Liver (tissue), 9 donors: Measurements from ENCODE around the gene LINGO4. TPM values are rescaled to one million over a fixed set of nuclear protein-coding genes. Genes with fewer than 3 reads are reported as not detected.

Source experiments
- DNase-seq: peaks from one replicate; pipeline ENCODE4 v3.0.0-alpha.2; 2017; ENCODE audit warnings: low spot score
- H3K27ac ChIP-seq, 2 donors: one replicate each; pipeline ENCODE4 v1.7.0; 2013; ENCODE audit warnings: inconsistent platforms in 2 of 2, low read length in 2 of 2, control low read depth in 1 of 2, low read depth in 1 of 2, mild to moderate bottlenecking in 1 of 2
- H3K27me3 ChIP-seq, 4 donors: one replicate each; pipeline versions ENCODE4 v1.6.1 to v1.7.0; 2013; ENCODE audit warnings: low read length in 3 of 4, inconsistent platforms in 1 of 4, mild to moderate bottlenecking in 1 of 4, moderate library complexity in 1 of 4; ENCODE audit not compliant: control insufficient read depth in 4 of 4, insufficient read depth in 4 of 4
- H3K36me3 ChIP-seq, 4 donors: one replicate each; pipeline versions ENCODE4 v1.6.1 to v1.7.0; 2013; ENCODE audit warnings: low read length in 3 of 4, mild to moderate bottlenecking in 3 of 4, low read depth in 1 of 4, moderate library complexity in 1 of 4; ENCODE audit not compliant: control insufficient read depth in 4 of 4, insufficient read depth in 3 of 4
- H3K4me1 ChIP-seq, 4 donors: one replicate each; pipeline versions ENCODE4 v1.6.1 to v1.7.0; 2013; ENCODE audit warnings: low read length in 3 of 4, mild to moderate bottlenecking in 3 of 4, moderate library complexity in 1 of 4; ENCODE audit not compliant: control insufficient read depth in 4 of 4, insufficient read depth in 4 of 4
- H3K4me3 ChIP-seq, 3 donors: one replicate each; pipeline versions ENCODE4 v1.6.1 to v1.7.0; 2013; ENCODE audit warnings: low read length in 3 of 3, control low read depth in 1 of 3, low read depth in 1 of 3, mild to moderate bottlenecking in 1 of 3
- H3K9ac ChIP-seq, 2 donors: one replicate each; pipeline ENCODE4 v1.7.0; 2013; ENCODE audit warnings: low read length in 2 of 2, mild to moderate bottlenecking in 2 of 2, moderate library complexity in 2 of 2, control low read depth in 1 of 2, low read depth in 1 of 2
- H3K9me3 ChIP-seq, 4 donors: one replicate each; pipeline versions ENCODE4 v1.6.1 to v1.7.0; 2013; ENCODE audit warnings: low read length in 3 of 4; ENCODE audit not compliant: control insufficient read depth in 4 of 4
- EGR1 ChIP-seq, 2 donors: IDR thresholded peaks; 2 replicates each; pipeline ENCODE4 v1.6.1; 2016 to 2018; ENCODE audit warnings: antibody characterized with exemption in 2 of 2, low read depth in 2 of 2
- FOXA1 ChIP-seq: IDR thresholded peaks from 2 replicates; pipeline ENCODE4 v1.6.1; 2016; ENCODE audit warnings: antibody characterized with exemption
- GABPA ChIP-seq, 2 donors: IDR thresholded peaks in 1 of 2; conservative IDR thresholded peaks in 1 of 2; 2 replicates each; pipeline ENCODE4 v1.6.1; 2016; ENCODE audit warnings: antibody characterized with exemption in 2 of 2, mild to moderate bottlenecking in 1 of 2, moderate library complexity in 1 of 2
- HNF4A ChIP-seq, 2 donors: conservative IDR thresholded peaks; 2 replicates each; pipeline ENCODE4 v1.6.1; 2016; ENCODE audit warnings: antibody characterized with exemption in 2 of 2, mild to moderate bottlenecking in 2 of 2
- JUND ChIP-seq, 2 donors: IDR thresholded peaks; 2 replicates each; pipeline ENCODE4 v1.6.1; 2016; ENCODE audit warnings: antibody characterized with exemption in 2 of 2
- NR2F2 ChIP-seq: IDR thresholded peaks from 2 replicates; pipeline ENCODE4 v1.6.1; 2016; ENCODE audit warnings: antibody characterized with exemption
- REST ChIP-seq: IDR thresholded peaks from 2 replicates; pipeline ENCODE4 v1.6.1; 2016; ENCODE audit warnings: antibody characterized with exemption, mild to moderate bottlenecking
- RXRA ChIP-seq, 2 donors: IDR thresholded peaks; 2 replicates each; pipeline ENCODE4 v1.6.1; 2017 to 2018; ENCODE audit warnings: antibody characterized with exemption in 2 of 2, mild to moderate bottlenecking in 1 of 2
- SP1 ChIP-seq: IDR thresholded peaks from 2 replicates; pipeline ENCODE4 v1.6.1; 2018; ENCODE audit warnings: antibody characterized with exemption, mild to moderate bottlenecking
- TAF1 ChIP-seq: conservative IDR thresholded peaks from 2 replicates; pipeline ENCODE4 v1.6.1; 2016; ENCODE audit warnings: antibody characterized with exemption, mild to moderate bottlenecking
- YY1 ChIP-seq: IDR thresholded peaks from 2 replicates; pipeline ENCODE4 v1.6.1; 2016; ENCODE audit warnings: antibody characterized with exemption, mild to moderate bottlenecking
- WGBS: extraction: QIAGEN DNeasy Blood & Tissue Kit; methylation state at CpG from one replicate; pipeline ENCODE4 v1.1.7; 2013; 5-methylcytosine and 5-hydroxymethylcytosine counted together
- polyA plus RNA-seq, 2 donors: library from polyadenylated mRNA; stranded (reverse) in 1 of 2; unstranded in 1 of 2; fragments of 200-250 nt in 1 of 2; fragments of >200 nt in 1 of 2; fragmentation: Nextera tagmentation in 1 of 2; extraction: Ambion mirVana in 1 of 2; gene quantifications; one replicate each; pipeline versions ENCODE4 v1.2.1 to v1.2.3, GENCODE V29; 2013 to 2015
- total RNA-seq, 2 donors: library from RNA; depleted of rRNA; stranded (reverse); fragments of >200 nt; gene quantifications; one replicate each; pipeline ENCODE4 v1.2.3, GENCODE V29; 2014
- TF ChIP-seq, protein P1 (sequence below): IDR thresholded peaks from 2 replicates; pipeline ENCODE4 v1.6.1; 2016; ENCODE audit warnings: antibody characterized with exemption
- TF ChIP-seq, protein P2 (sequence below): fragments of 150-350 bp; IDR thresholded peaks from 2 replicates; pipeline ENCODE4 v1.5.1; 2017; ENCODE audit warnings: improper control_type of control experiment, low read depth, low read length; ENCODE audit not compliant: missing input control
- TF ChIP-seq, protein P3 (sequence below): IDR thresholded peaks from 2 replicates; pipeline ENCODE4 v1.6.1; 2016; ENCODE audit warnings: antibody characterized with exemption
- donor health status: healthy.
- donor health status: healthy.
- donor health status: healthy.
- donor health status: healthy.
- donor health status: healthy.

LINGO4 gene
- total and polyA plus RNA-seq, 4 donors: 0.05 to 0.50 (median 0.09) TPM; not detected in 1

DNA sequence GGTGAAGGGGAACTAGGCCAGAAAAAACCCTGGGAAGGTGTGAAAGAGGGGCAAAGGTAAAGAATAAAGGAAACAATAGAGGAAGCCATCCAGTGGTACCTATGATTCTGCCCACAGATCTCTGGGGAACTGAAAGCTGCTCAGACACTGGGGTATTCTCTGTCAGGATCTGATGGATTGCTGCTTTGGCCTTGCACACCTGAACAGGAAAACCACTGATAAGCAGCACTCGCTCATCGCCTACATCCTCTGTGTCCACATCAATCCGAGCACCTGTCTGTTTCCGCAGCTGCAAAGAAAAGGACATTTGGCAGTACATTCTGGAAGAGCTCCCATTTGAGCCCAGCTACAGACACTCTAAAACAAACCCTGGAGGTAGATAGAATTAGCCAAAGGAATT, 25.4 kb downstream of the LINGO4 start:
- H3K36me3 ChIP-seq: peaks cover 0 to 14% (median 4%) of the 10 kb centered on the region in 4 donors
- TF ChIP-seq, protein P1, sequence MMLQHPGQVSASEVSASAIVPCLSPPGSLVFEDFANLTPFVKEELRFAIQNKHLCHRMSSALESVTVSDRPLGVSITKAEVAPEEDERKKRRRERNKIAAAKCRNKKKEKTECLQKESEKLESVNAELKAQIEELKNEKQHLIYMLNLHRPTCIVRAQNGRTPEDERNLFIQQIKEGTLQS: no peak
- TF ChIP-seq JUND (IDR thresholded peaks at IDR 0.05) (no peak), SP1 (no peak), FOXA1 (no peak), YY1 (no peak), EGR1 (IDR thresholded peaks at IDR 0.05; ENCODE audit: low read depth in 2 of 2) (no peak), GABPA (IDR thresholded peaks at IDR 0.05 in 1 of 2, conservative IDR thresholded peaks at IDR 0.05 in 1 of 2) (no peak), REST (no peak), RXRA (IDR thresholded peaks at IDR 0.05) (no peak)

GRCh38 chr1:151777317-151777716, 27.9 kb downstream of the LINGO4 start:
- no peak overlapping the region for H3K4me3 ChIP-seq
- peaks cover 0 to 16% (median 8%) of the 10 kb centered on the region in 4 donors for H3K36me3 ChIP-seq
- peaks cover 0 to 4% (median 1%) of the 10 kb centered on the region in 4 donors for H3K4me1 ChIP-seq
- no peak overlapping the region for H3K27ac ChIP-seq
- 97% methylated on average over 4 of the region's 4 CpGs for WGBS
- no peaks in the 10 kb centered on the region for H3K27me3 ChIP-seq
- no peak for TF ChIP-seq SP1
- H3K9ac ChIP-seq: no peak overlapping the region
- no peaks in the 10 kb centered on the region for H3K9me3 ChIP-seq
- no peak for DNase-seq

More for the DNA sequence above, 25.4 kb downstream of the LINGO4 start:
- H3K4me3 ChIP-seq: no peak overlapping the region
- no peak overlapping the region for H3K9ac ChIP-seq
- no peak overlapping the region for H3K27ac ChIP-seq
- H3K9me3 ChIP-seq: no peaks in the 10 kb centered on the region
- H3K4me1 ChIP-seq: peaks cover 0 to 4% (median 1%) of the 10 kb centered on the region in 4 donors
- no peaks in the 10 kb centered on the region for H3K27me3 ChIP-seq
- WGBS: 85% methylated on average over 4 of the region's 4 CpGs
- no peak for DNase-seq

DNA sequence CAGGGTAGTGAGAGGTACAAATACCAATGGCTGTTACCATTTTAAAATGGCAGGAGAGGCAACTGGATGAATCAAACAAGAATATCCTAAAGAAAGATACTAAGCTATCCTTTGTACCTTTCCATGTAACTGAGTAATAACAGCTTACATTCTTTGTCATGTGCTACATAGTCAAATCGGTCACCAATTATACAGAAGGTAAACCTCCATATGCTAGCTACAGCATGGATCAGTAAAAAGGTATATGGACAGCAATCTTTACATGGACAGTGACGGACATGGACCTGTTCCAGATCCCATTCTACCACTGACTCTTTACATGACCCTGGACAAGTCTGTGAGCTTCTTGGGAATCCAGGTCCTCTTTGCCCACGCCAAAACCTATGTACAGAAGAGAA, 28.6 kb downstream of the LINGO4 start:
- Histone ChIP-seq H3K36me3 (peaks cover 0 to 15% (median 7%) of the 10 kb centered on the region in 4 donors), H3K27ac (no peak overlapping the region), H3K9me3 (no peaks in the 10 kb centered on the region), H3K4me1 (peaks cover 0 to 4% (median 1%) of the 10 kb centered on the region in 4 donors), H3K9ac (no peak overlapping the region), H3K27me3 (no peaks in the 10 kb centered on the region), H3K4me3 (no peak overlapping the region)
- TF ChIP-seq YY1: no peak
- TF ChIP-seq EGR1 (IDR thresholded peaks at IDR 0.05; ENCODE audit: low read depth in 2 of 2): no peak
- no peak for TF ChIP-seq SP1
- no peak for TF ChIP-seq NR2F2
- TF ChIP-seq FOXA1: no peak
- no peak for TF ChIP-seq TAF1
- no peak for TF ChIP-seq HNF4A (conservative IDR thresholded peaks at IDR 0.05)
- TF ChIP-seq, protein P2, sequence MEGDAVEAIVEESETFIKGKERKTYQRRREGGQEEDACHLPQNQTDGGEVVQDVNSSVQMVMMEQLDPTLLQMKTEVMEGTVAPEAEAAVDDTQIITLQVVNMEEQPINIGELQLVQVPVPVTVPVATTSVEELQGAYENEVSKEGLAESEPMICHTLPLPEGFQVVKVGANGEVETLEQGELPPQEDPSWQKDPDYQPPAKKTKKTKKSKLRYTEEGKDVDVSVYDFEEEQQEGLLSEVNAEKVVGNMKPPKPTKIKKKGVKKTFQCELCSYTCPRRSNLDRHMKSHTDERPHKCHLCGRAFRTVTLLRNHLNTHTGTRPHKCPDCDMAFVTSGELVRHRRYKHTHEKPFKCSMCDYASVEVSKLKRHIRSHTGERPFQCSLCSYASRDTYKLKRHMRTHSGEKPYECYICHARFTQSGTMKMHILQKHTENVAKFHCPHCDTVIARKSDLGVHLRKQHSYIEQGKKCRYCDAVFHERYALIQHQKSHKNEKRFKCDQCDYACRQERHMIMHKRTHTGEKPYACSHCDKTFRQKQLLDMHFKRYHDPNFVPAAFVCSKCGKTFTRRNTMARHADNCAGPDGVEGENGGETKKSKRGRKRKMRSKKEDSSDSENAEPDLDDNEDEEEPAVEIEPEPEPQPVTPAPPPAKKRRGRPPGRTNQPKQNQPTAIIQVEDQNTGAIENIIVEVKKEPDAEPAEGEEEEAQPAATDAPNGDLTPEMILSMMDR: no peak
- TF ChIP-seq, protein P1: no peak
- TF ChIP-seq, protein P3, sequence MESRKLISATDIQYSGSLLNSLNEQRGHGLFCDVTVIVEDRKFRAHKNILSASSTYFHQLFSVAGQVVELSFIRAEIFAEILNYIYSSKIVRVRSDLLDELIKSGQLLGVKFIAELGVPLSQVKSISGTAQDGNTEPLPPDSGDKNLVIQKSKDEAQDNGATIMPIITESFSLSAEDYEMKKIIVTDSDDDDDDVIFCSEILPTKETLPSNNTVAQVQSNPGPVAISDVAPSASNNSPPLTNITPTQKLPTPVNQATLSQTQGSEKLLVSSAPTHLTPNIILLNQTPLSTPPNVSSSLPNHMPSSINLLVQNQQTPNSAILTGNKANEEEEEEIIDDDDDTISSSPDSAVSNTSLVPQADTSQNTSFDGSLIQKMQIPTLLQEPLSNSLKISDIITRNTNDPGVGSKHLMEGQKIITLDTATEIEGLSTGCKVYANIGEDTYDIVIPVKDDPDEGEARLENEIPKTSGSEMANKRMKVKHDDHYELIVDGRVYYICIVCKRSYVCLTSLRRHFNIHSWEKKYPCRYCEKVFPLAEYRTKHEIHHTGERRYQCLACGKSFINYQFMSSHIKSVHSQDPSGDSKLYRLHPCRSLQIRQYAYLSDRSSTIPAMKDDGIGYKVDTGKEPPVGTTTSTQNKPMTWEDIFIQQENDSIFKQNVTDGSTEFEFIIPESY: no peak
- no peak for TF ChIP-seq JUND (IDR thresholded peaks at IDR 0.05)
- WGBS: 80% methylated on average over 3 of the region's 3 CpGs
- no peak for DNase-seq
